HepG2 (cell line): Measurements from ENCODE around the gene CLIC1. TPM values are rescaled to one million over a fixed set of nuclear protein-coding genes. Genes with fewer than 3 reads are reported as not detected.

ENCODE experiments used
- ARNT ChIP-seq: fragments of 450-650 bp; IDR thresholded peaks from 2 replicates; pipeline ENCODE4 v1.6.1; 2017
- BCL6 ChIP-seq: IDR thresholded peaks from 2 replicates; pipeline ENCODE4 v1.6.1; 2016; ENCODE audit warnings: missing genetic modification reagents, missing compliant biosample characterization
- DMAP1 ChIP-seq: IDR thresholded peaks from 2 replicates; pipeline ENCODE4 v1.6.1; 2016
- ELF3 ChIP-seq: IDR thresholded peaks from 2 replicates; pipeline ENCODE4 v1.6.1; 2016; ENCODE audit warnings: missing genetic modification reagents, missing compliant biosample characterization
- FOXO1 ChIP-seq: sonication (generic); formaldehyde crosslinking; IDR thresholded peaks from 2 replicates; pipeline ENCODE4 v1.4.0; 2020; ENCODE audit warnings: missing genetic modification reagents
- GATAD1 ChIP-seq: IDR thresholded peaks from 2 replicates; pipeline ENCODE4 v1.6.1; 2016; ENCODE audit warnings: missing genetic modification reagents, missing compliant biosample characterization
- HOXA7 ChIP-seq: sonication (generic); formaldehyde crosslinking; IDR thresholded peaks from 2 replicates; pipeline ENCODE4 v1.8.1; 2022; ENCODE audit warnings: mild to moderate bottlenecking, missing genetic modification reagents, moderate library complexity
- HOXD1 ChIP-seq: sonication (generic); formaldehyde crosslinking; IDR thresholded peaks from 2 replicates; pipeline ENCODE4 v1.5.0; 2020; ENCODE audit warnings: missing genetic modification reagents
- KAT2B ChIP-seq: fragments of 150-350 bp; IDR thresholded peaks from 2 replicates; pipeline ENCODE4 v1.6.1; 2014; ENCODE audit warnings: low read depth, low read length, borderline replicate concordance
- KLF6 ChIP-seq: IDR thresholded peaks from 2 replicates; pipeline ENCODE4 v1.8.0; 2016; ENCODE audit warnings: missing biosample characterization, missing genetic modification reagents
- MXD4 ChIP-seq: IDR thresholded peaks from 2 replicates; pipeline ENCODE4 v1.6.1; 2016; ENCODE audit warnings: mild to moderate bottlenecking, missing biosample characterization, missing genetic modification reagents
- XBP1 ChIP-seq: sonication (generic); formaldehyde crosslinking; IDR thresholded peaks from 2 replicates; pipeline ENCODE4 v1.5.0; 2020; ENCODE audit warnings: missing genetic modification reagents
- ZBTB7A ChIP-seq: sonication (generic); formaldehyde crosslinking; IDR thresholded peaks from 2 replicates; pipeline ENCODE4 v1.8.0; 2022; ENCODE audit warnings: mild to moderate bottlenecking, missing genetic modification reagents
- ZNF207 ChIP-seq: fragments of 450-650 bp; IDR thresholded peaks from 2 replicates; pipeline ENCODE4 v1.6.1; 2016; ENCODE audit warnings: antibody characterized with exemption, borderline replicate concordance
- ZNF230 ChIP-seq: sonication (generic); formaldehyde crosslinking; IDR thresholded peaks from 2 replicates; pipeline ENCODE4 v1.4.0; 2020; ENCODE audit warnings: mild to moderate bottlenecking, missing genetic modification reagents
- ZNF251 ChIP-seq: sonication (generic); formaldehyde crosslinking; IDR thresholded peaks from 2 replicates; pipeline ENCODE4 v1.9.0; 2021; ENCODE audit warnings: mild to moderate bottlenecking, missing genetic modification reagents
- ZNF253 ChIP-seq: sonication (generic); formaldehyde crosslinking; IDR thresholded peaks from 2 replicates; pipeline ENCODE4 v1.8.0; 2022; ENCODE audit warnings: mild to moderate bottlenecking, missing genetic modification reagents, borderline replicate concordance
- ZNF260 ChIP-seq: sonication (generic); formaldehyde crosslinking; IDR thresholded peaks from 2 replicates; pipeline ENCODE4 v1.4.0; 2020; ENCODE audit warnings: missing genetic modification reagents, low read depth, mild to moderate bottlenecking, borderline replicate concordance
- ZNF567 ChIP-seq: sonication (generic); formaldehyde crosslinking; IDR thresholded peaks from 2 replicates; pipeline ENCODE4 v1.8.1; 2023; ENCODE audit warnings: mild to moderate bottlenecking, missing genetic modification reagents, borderline replicate concordance
- ZNF619 ChIP-seq: sonication (generic); formaldehyde crosslinking; IDR thresholded peaks from 2 replicates; pipeline ENCODE4 v1.4.0; 2020; ENCODE audit warnings: mild to moderate bottlenecking, missing genetic modification reagents
- ZSCAN12 ChIP-seq: sonication (generic); formaldehyde crosslinking; IDR thresholded peaks from 2 replicates; pipeline ENCODE4 v1.9.0; 2021; ENCODE audit warnings: mild to moderate bottlenecking, missing genetic modification reagents
- polyA plus RNA-seq, 8 experiments: library from polyadenylated mRNA; depleted of rRNA in 3 of 8; stranded (reverse) in 7 of 8; unstranded in 1 of 8; fragments of >200 nt; fragmentation: Illumina TruSeq in 4 of 8; extraction: Trizol in 4 of 8; gene quantifications; 2 replicates each; pipeline versions ENCODE4 v1.2.1 to v1.2.3, GENCODE V29; 2011 to 2016; ENCODE audit warnings: low read depth in 4 of 8, missing spikeins in 1 of 8, mixed read lengths in 1 of 8; ENCODE audit not compliant: insufficient read depth in 1 of 8
- total RNA-seq, 5 experiments: library from RNA; depleted of rRNA; stranded (reverse); fragments of >200 nt; fragmentation: Illumina TruSeq; extraction: Trizol; gene quantifications; 2 replicates each; pipeline ENCODE4 v1.2.3, GENCODE V29; 2016; ENCODE audit warnings: low read depth in 1 of 5
- TF ChIP-seq, protein P1 (sequence below): sonication (generic); formaldehyde crosslinking; IDR thresholded peaks from 2 replicates; pipeline ENCODE4 v1.9.0; 2022; ENCODE audit warnings: missing genetic modification reagents, mild to moderate bottlenecking, borderline replicate concordance
- TF ChIP-seq, protein P2 (sequence below): sonication (generic); formaldehyde crosslinking; IDR thresholded peaks from 2 replicates; pipeline ENCODE4 v1.5.1; 2020; ENCODE audit warnings: missing genetic modification reagents, mild to moderate bottlenecking, borderline replicate concordance
- TF ChIP-seq, protein P3 (sequence below): IDR thresholded peaks from 2 replicates; pipeline ENCODE4 v1.6.1; 2016; ENCODE audit warnings: missing biosample characterization, missing genetic modification reagents, low read depth
- TF ChIP-seq, protein P4 (sequence below): IDR thresholded peaks from 2 replicates; pipeline ENCODE4 v1.6.1; 2018; ENCODE audit warnings: missing genetic modification reagents

CLIC1 gene
- total and polyA plus RNA-seq, 2 of the 13 experiments (the other 11 are each of a cell fraction or from before 2014, with no cell fraction given), result 602 to 891 TPM

DNA sequence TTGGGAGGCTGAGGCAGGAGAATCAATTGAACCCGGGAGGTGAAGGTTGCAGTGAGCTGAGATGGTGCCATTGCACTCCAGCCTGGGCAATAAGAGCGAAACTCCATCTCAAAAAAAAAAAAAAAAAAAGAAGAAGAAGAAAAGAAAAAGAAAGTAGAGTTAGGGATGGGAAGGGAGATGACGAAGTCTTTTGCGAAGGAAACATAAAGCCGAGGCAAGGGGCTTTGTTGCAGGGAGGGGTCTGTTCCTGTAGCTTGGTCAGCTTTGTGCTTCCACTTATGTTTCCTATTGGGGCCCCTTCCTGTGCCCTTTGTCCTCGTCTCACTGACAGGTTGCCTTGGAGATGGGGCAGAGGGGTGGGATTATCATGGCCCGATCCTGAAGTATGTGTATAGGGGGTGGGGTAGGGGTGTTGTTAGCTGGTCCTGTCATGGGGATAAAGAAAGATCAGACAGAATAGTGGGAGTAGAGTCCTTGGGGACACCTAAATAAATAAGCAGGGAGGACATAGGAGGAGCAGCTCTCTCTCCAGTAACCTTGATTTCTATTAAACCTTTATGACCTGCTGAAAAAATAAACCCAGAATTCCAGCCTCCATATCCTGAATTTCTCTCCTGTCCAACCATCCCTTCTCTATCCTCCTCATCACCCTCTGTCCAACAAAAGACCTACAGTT, 1.1 kb upstream of the CLIC1 start (continued):
- TF ChIP-seq ZSCAN12 (no peak), GATAD1 (CRISPR knock-in tag) (no peak; the same call in none of the 2 replicates), HOXA7 (CRISPR knock-in tag) (no peak), XBP1 (CRISPR knock-in tag) (no peak), ZNF207 (no peak), BCL6 (peak; percentile 88), KLF6 (CRISPR knock-in tag) (peak; percentile 19), ZNF567 (CRISPR knock-in tag) (no peak), ARNT (no peak), ZBTB7A (CRISPR knock-in tag) (no peak; the same call in 1 of the 2 replicates), ZNF253 (CRISPR knock-in tag) (no peak), FOXO1 (CRISPR knock-in tag) (peak; percentile 60; the same call in 1 of the 2 replicates), DMAP1 (CRISPR knock-in tag) (peak; percentile 25), ELF3 (peak; percentile 62; the same call in 1 of the 2 replicates), ZNF230 (CRISPR knock-in tag) (no peak), KAT2B (no peak), HOXD1 (0 out of 2 replicates have a peak, but pooled peaks have one; percentile 71), MXD4 (peak; percentile 19; the same call in 1 of the 2 replicates), ZNF260 (CRISPR knock-in tag) (no peak), ZNF619 (CRISPR knock-in tag) (no peak), ZNF251 (CRISPR knock-in tag) (no peak)
- TF ChIP-seq, protein P1, sequence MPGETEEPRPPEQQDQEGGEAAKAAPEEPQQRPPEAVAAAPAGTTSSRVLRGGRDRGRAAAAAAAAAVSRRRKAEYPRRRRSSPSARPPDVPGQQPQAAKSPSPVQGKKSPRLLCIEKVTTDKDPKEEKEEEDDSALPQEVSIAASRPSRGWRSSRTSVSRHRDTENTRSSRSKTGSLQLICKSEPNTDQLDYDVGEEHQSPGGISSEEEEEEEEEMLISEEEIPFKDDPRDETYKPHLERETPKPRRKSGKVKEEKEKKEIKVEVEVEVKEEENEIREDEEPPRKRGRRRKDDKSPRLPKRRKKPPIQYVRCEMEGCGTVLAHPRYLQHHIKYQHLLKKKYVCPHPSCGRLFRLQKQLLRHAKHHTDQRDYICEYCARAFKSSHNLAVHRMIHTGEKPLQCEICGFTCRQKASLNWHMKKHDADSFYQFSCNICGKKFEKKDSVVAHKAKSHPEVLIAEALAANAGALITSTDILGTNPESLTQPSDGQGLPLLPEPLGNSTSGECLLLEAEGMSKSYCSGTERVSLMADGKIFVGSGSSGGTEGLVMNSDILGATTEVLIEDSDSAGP (CRISPR knock-in tag), result no peak
- TF ChIP-seq, protein P2, sequence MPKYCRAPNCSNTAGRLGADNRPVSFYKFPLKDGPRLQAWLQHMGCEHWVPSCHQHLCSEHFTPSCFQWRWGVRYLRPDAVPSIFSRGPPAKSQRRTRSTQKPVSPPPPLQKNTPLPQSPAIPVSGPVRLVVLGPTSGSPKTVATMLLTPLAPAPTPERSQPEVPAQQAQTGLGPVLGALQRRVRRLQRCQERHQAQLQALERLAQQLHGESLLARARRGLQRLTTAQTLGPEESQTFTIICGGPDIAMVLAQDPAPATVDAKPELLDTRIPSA (CRISPR knock-in tag), result no peak
- TF ChIP-seq, protein P3, sequence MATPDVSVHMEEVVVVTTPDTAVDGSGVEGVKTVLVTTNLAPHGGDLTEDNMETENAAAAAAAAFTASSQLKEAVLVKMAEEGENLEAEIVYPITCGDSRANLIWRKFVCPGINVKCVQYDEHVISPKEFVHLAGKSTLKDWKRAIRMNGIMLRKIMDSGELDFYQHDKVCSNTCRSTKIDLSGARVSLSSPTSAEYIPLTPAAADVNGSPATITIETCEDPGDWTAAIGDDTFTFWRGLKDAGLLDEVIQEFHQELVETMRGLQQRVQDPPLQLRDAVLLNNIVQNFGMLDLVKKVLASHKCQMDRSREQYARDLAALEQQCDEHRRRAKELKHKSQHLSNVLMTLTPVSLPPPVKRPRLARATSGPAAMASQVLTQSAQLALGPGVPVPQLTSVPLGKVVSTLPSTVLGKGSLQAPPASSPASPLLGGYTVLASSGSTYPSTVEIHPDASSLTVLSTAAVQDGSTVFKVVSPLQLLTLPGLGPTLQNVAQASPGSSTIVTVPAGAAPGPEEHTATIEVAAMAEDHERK (CRISPR knock-in tag), result no peak
- TF ChIP-seq, protein P4, sequence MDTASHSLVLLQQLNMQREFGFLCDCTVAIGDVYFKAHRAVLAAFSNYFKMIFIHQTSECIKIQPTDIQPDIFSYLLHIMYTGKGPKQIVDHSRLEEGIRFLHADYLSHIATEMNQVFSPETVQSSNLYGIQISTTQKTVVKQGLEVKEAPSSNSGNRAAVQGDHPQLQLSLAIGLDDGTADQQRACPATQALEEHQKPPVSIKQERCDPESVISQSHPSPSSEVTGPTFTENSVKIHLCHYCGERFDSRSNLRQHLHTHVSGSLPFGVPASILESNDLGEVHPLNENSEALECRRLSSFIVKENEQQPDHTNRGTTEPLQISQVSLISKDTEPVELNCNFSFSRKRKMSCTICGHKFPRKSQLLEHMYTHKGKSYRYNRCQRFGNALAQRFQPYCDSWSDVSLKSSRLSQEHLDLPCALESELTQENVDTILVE (CRISPR knock-in tag), result no peak
